Measurements from ENCODE around the gene RUFY3.

DNA sequence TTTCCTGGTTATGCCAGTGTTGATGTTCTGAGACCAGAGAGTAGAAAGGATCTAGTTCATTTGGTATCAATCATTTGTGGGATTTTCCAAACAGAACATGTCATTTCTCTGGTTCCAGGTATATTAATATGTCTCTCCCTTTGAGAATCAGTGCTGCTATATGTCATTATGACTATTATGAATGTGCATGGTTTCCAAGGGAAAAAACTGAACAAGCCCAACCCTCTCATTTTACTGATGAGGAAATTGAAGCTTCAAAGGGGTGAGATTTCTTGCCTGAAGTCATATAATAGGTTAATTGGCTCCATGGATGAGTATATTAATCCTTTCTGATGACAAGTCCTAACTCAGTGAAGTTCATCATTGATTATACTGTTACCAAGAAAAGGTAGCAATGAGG is 31.9 kb downstream of the RUFY3 start:
- no peak for TF ChIP-seq POLR2A (IDR thresholded peaks at IDR 0.05)
- TF ChIP-seq, protein P1, sequence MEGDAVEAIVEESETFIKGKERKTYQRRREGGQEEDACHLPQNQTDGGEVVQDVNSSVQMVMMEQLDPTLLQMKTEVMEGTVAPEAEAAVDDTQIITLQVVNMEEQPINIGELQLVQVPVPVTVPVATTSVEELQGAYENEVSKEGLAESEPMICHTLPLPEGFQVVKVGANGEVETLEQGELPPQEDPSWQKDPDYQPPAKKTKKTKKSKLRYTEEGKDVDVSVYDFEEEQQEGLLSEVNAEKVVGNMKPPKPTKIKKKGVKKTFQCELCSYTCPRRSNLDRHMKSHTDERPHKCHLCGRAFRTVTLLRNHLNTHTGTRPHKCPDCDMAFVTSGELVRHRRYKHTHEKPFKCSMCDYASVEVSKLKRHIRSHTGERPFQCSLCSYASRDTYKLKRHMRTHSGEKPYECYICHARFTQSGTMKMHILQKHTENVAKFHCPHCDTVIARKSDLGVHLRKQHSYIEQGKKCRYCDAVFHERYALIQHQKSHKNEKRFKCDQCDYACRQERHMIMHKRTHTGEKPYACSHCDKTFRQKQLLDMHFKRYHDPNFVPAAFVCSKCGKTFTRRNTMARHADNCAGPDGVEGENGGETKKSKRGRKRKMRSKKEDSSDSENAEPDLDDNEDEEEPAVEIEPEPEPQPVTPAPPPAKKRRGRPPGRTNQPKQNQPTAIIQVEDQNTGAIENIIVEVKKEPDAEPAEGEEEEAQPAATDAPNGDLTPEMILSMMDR (IDR thresholded peaks at IDR 0.05), result no peak

All from adrenal gland (tissue), 5 donors.